Measurements from ENCODE around the gene FBLN5.

FBLN5 gene

DNA sequence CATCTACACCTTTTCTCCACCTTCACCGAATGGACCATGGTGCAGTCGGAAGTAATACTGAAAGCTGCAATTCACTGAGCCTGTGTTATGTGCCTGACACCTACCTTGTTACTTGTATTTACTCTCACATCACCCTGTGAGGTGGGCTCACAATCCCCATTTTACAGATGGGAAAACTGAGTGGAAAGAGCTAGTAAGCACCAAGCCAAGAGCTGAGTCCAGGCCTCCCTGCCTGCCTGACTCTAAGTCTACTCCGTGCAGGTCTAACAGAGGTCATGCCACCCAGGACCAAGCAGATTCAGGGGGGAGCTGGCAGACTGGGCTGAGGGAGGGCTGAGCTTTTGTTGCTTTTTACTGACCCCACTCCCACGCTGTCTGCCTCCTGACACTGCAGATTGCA is 51.1 kb downstream of the FBLN5 start:
- Histone ChIP-seq H3K79me2 (ENCODE audit: insufficient read depth, low read depth) (no peaks in the 10 kb centered on the region), H4K20me1 (ENCODE audit: insufficient read depth) (no peaks in the 10 kb centered on the region), H3K27ac (no peak overlapping the region), H3K9ac (no peak overlapping the region), H3K4me1 (ENCODE audit: low read depth, poor library complexity, severe bottlenecking) (no peaks in the 10 kb centered on the region), H3K4me2 (no peak overlapping the region), H3K4me3 (IDR thresholded peaks at IDR 0.05; ENCODE audit: insufficient read depth, low read depth, low read length) (no peak overlapping the region), H3K27me3 (ENCODE audit: insufficient read depth, low read depth) (no peaks in the 10 kb centered on the region), H2AFZ (ENCODE audit: low read depth) (no peak overlapping the region), H3K36me3 (ENCODE audit: insufficient read depth) (no peaks in the 10 kb centered on the region)
- TF ChIP-seq, protein P1, sequence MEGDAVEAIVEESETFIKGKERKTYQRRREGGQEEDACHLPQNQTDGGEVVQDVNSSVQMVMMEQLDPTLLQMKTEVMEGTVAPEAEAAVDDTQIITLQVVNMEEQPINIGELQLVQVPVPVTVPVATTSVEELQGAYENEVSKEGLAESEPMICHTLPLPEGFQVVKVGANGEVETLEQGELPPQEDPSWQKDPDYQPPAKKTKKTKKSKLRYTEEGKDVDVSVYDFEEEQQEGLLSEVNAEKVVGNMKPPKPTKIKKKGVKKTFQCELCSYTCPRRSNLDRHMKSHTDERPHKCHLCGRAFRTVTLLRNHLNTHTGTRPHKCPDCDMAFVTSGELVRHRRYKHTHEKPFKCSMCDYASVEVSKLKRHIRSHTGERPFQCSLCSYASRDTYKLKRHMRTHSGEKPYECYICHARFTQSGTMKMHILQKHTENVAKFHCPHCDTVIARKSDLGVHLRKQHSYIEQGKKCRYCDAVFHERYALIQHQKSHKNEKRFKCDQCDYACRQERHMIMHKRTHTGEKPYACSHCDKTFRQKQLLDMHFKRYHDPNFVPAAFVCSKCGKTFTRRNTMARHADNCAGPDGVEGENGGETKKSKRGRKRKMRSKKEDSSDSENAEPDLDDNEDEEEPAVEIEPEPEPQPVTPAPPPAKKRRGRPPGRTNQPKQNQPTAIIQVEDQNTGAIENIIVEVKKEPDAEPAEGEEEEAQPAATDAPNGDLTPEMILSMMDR (conservative IDR thresholded peaks at IDR 0.05; ENCODE audit: low read depth, low read length): no peak

DNA sequence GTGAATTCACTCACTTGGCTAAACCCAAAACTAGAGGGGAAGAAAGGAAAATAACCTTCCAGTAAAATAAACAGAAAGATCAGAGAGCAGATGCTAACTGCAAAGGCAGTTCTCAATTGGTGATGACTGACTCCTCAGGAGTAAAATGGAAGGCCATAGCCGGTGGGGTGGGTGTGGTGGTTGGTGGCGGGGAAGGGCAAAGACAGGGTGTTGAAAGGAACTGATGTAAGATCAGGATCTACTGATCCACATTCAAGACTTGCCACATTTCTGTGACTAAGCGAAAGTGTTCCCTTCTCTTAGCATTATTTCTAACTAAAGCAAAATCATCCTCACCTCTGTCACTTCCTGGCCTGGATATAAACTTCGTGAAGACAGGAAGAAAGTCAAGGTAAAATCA is 53.8 kb downstream of the FBLN5 start:
- Histone ChIP-seq H3K4me2 (no peak overlapping the region), H3K4me1 (ENCODE audit: low read depth, poor library complexity, severe bottlenecking) (no peaks in the 10 kb centered on the region), H3K36me3 (ENCODE audit: insufficient read depth) (no peaks in the 10 kb centered on the region), H3K4me3 (IDR thresholded peaks at IDR 0.05; ENCODE audit: insufficient read depth, low read depth, low read length) (no peak overlapping the region), H3K9ac (no peak overlapping the region), H4K20me1 (ENCODE audit: insufficient read depth) (no peaks in the 10 kb centered on the region), H3K79me2 (ENCODE audit: insufficient read depth, low read depth) (no peaks in the 10 kb centered on the region), H2AFZ (ENCODE audit: low read depth) (no peak overlapping the region), H3K27ac (no peak overlapping the region), H3K27me3 (ENCODE audit: insufficient read depth, low read depth) (no peaks in the 10 kb centered on the region)
- TF ChIP-seq, protein P1 (conservative IDR thresholded peaks at IDR 0.05; ENCODE audit: low read depth, low read length): no peak

DNA sequence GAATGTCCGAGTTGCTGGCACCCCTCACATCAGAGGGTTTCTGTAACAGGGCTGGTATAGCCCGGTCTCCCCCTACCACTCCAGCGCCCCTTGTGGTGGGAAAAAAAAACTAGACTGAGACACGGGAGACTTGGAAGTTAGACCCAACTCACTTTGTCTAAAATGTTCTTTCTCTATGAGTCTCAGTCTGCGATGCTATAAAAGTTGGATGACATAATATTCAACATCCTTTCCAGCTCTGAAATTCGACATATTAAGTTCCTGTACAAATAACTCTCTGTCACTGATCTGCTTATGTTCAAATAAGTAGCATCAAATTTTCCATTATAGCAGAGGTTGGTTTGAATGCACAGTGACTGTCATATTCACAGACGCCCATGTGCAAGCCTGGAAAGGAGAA is 54.5 kb downstream of the FBLN5 start:
- no peak overlapping the region for H3K9ac ChIP-seq

DNA sequence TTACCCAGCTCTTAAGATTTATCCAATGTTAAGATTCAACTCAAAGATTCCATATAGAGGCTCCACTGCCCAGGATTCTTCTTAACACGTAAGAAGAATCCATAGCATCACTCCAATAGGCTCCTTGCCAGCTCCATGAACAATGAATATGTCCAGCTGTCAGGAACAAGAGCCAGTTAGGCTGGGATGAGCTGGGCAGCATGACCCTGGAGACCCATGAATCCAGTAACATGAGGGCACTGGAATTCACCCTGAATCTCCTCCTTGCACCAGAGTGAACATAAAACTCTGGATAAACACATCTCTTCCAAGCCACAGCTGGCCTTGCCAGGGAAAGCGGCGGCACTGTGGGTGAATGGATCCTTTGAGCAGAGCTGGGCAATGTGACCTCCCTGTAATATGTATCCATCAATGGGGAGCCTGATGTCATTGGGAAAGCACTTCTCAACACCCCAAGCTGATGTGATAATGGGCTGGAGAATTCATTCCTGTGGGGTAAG is 55.7 kb downstream of the FBLN5 start:
- Histone ChIP-seq H3K36me3 (ENCODE audit: insufficient read depth) (no peaks in the 10 kb centered on the region), H3K27ac (no peak overlapping the region), H3K4me1 (ENCODE audit: low read depth, poor library complexity, severe bottlenecking) (no peaks in the 10 kb centered on the region), H3K4me3 (IDR thresholded peaks at IDR 0.05; ENCODE audit: insufficient read depth, low read depth, low read length) (no peak overlapping the region), H2AFZ (ENCODE audit: low read depth) (no peak overlapping the region), H3K4me2 (no peak overlapping the region), H3K9ac (no peak overlapping the region), H4K20me1 (ENCODE audit: insufficient read depth) (no peaks in the 10 kb centered on the region), H3K79me2 (ENCODE audit: insufficient read depth, low read depth) (no peaks in the 10 kb centered on the region), H3K27me3 (ENCODE audit: insufficient read depth, low read depth) (no peaks in the 10 kb centered on the region)
- TF ChIP-seq, protein P1 (conservative IDR thresholded peaks at IDR 0.05; ENCODE audit: low read depth, low read length): no peak

More for the DNA sequence above, 54.5 kb downstream of the FBLN5 start:
- H3K36me3 ChIP-seq (ENCODE audit: insufficient read depth): no peaks in the 10 kb centered on the region
- no peaks in the 10 kb centered on the region for H3K27me3 ChIP-seq (ENCODE audit: insufficient read depth, low read depth)
- no peaks in the 10 kb centered on the region for H3K4me1 ChIP-seq (ENCODE audit: low read depth, poor library complexity, severe bottlenecking)
- H2AFZ ChIP-seq (ENCODE audit: low read depth): no peak overlapping the region
- TF ChIP-seq, protein P1 (conservative IDR thresholded peaks at IDR 0.05; ENCODE audit: low read depth, low read length): peak; percentile 60
- no peak overlapping the region for H3K4me3 ChIP-seq (IDR thresholded peaks at IDR 0.05; ENCODE audit: insufficient read depth, low read depth, low read length)
- no peaks in the 10 kb centered on the region for H4K20me1 ChIP-seq (ENCODE audit: insufficient read depth)
- no peak overlapping the region for H3K27ac ChIP-seq
- H3K4me2 ChIP-seq: no peak overlapping the region
- no peaks in the 10 kb centered on the region for H3K79me2 ChIP-seq (ENCODE audit: insufficient read depth, low read depth)

Data from KMS-11 (cell line).